CD4-positive, alpha-beta T cell treated with Interleukin-4 for 1 hour (primary cell): ENCODE results near the gene AARSD1.
A peak's percentile ranks its signal among the peaks of the same experiment; 100 is the strongest.
"Not testable (repeated sequence)": the region's sequence is repeated elsewhere in the genome, so short reads cannot be mapped to it uniquely, and the experiment has no call there.

Experiments
- DNase-seq, 2 donors: peaks; one replicate each; pipeline ENCODE4 v3.0.0-alpha.2; 2020 to 2022

AARSD1 gene

DNA sequence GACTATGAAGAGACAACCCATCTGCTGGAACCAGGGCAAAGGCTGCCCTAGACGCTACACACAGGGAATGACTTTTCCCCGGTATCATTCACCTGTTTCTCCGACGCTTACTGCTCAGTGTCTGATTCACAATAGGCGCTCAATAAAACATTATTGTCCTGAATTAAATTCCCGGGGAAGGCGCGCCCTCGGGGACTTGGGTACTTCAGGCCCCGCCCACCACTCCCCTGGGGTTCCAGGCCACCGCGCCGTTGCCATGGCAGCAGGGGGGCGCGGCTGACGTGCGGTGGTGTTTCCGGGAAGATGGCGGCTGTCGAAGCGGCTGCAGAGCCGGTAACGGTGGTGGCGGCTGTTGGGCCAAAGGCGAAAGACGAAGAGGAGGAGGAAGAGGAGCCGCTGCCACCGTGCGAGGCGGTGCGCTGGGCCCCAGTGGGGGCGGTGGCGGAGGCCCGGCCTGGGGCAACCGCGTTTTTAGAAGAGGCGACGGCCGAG, 16.1 kb upstream of the AARSD1 start, which contains the start of gene RUNDC1:
Gene RUNDC1, plus strand, starts transcription at position 292 of the 492 bp plus-strand sequence. Its CDS starts 12 bp downstream, at position 304.
- DNase-seq, result peak; percentile 90 to 91

DNA sequence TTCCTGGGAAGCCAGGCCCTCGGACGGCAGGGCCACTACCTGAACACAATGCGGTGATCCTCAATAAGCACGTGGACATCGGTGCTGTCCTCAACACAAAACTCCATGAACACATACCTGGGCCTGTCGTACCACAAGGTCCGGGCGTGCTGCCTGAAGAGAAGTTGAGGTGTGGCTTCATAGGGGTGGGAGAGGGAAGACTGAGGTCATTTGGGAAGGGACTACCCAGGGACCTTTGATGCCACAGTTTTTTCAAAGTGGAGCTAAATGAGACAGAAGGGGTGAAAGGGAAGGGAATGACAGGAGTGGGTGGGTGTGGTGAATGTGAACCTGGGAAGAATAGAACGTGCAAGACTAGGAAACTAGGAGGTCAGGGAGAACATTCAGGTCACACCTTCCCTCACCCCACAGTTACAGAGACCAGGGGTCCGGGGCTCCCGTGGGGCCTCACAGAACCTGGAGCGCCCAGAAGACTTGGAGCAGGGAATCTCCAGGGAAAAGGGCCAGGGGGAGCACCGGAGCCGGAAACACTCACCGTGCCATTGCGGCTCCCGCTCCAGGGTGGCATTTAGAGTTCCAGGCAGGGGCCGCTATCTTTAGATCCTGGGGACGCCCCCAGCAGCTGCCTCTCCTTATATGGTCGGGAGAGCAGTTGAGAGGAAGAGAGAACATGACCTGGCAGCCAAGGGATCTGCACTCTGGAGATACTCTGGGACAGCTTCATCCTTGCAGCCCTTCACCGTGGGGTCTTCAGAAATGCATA, 15.4 kb upstream of the AARSD1 start, which contains the start of gene PTGES3L:
Gene PTGES3L, minus strand, starts transcription at position 570 of the 763 bp plus-strand sequence. Its CDS starts 27 bp downstream, at position 543.
- peak in 1 of 2 donors; percentile 11 for DNase-seq

DNA sequence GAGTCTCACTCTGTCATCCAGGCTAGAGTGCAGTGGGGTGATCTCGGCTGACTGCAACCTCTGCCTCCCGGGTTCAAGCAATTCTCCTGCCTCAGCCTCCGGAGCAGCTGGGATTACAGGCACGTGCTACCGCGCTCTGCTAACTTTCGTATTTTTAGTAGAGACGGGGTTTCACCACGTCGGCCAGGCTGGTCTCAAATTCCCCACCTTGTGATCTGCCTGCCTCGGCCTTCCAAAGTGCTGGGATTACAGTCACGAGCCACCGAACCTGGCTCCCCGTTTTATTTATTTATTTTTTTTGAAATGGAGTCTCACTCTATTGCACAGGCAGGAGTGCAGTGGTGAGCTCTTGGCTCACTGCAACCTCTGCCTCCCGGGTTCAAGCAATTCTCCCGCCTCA, 11.4 kb upstream of the AARSD1 start:
- not testable (repeated sequence) for DNase-seq

DNA sequence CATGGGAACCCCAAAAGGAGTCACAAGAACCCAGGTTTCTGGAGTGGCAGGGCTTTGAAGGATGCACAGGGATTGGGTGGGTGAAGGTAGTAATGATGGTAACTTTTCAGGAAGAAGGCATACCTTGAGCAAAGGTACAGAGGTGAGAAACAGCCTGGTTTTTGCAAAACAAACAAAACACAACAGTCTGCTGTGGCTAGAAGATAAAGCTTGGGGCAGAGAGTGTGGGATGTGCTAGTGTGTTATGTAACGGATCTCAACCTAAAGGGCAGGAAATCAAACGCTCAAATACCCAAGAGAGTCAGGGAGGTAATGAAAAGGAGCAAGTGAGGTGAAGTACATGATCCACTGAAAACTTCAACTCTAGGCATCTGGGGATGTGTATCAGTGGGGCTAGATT, 11.0 kb upstream of the AARSD1 start:
- DNase-seq, result no peak

DNA sequence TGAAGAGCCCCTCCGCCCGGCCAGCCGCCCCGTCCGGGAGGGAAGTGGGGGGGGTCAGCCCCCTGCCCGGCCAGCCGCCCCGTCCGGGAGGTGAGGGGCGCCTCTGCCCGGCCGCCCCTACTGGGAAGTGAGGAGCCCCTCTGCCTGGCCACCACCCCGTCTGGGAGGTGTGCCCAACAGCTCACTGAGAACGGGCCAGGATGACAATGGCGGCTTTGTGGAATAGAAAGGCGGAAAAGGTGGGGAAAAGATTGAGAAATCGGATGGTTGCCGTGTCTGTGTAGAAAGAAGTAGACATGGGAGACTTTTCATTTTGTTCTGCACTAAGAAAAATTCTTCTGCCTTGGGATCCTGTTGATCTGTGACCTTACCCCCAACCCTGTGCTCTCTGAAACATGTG, 9.1 kb upstream of the AARSD1 start:
- DNase-seq, result not testable (repeated sequence)

DNA sequence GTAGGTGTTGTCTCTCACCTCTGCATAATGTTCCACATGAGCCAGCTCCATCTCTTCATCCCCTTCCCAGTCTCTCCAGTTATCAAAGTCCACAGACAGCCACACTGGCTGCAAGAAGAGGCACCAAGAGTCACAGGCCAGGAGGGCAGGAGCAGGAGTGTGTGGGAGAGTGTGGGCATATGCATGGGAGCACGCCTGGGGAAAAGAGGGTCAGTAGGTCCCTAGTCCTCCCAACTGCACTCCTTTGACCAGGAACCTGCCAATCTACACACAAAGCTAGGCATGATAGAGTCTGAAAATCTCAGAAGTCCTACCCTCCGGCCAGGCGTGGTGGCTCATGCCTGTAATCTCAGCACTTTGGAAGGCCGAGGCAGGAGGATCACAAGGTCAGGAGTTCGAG, 7.3 kb upstream of the AARSD1 start:
- no peak for DNase-seq

DNA sequence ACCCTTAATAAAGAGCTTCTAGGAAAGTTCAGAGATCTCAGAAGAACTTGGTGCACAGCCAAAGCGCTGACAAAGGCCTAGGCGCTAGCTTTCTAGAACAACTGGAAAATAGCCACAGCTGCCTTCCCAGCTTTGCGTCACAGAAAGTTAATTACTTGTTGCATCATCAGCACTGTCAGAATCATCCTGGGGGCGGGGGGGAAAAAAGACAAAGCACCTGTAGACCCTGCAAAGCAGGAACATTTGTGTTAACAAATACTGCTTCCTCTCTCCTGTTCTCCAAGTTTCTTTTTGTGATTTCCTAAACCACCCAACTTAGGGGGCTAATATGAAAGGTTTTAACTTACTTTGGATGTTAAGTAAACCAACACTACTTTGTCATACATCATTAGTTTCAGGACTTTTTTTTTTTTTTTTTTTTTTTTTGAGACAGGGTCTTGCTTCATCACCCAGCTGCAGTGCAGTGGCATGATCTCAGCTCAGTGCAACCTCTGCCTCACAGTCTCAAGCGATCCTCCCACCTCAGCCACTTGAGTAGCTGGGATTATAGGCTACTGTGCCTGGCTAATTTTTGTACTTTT, 4.8 kb upstream of the AARSD1 start:
- no peak for DNase-seq

DNA sequence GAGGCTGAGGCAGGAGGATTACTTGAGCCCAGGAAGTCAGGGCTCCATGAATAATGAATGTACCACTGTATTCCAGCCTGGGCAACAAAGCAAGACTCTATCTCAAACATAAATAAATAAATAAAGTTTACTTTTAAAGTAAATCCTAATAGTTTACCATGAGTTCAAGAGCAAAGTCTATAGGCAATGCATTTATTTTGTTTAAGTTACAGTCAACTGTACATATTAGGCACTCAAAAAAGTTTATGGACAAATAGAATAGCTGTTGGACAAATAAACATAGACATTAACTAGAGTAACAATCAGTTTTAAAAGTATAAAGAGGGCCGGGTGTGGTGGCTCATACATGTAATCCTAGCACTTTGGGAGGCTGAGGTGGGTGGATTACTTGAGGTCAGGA, 3.7 kb upstream of the AARSD1 start:
- DNase-seq, result no peak

DNA sequence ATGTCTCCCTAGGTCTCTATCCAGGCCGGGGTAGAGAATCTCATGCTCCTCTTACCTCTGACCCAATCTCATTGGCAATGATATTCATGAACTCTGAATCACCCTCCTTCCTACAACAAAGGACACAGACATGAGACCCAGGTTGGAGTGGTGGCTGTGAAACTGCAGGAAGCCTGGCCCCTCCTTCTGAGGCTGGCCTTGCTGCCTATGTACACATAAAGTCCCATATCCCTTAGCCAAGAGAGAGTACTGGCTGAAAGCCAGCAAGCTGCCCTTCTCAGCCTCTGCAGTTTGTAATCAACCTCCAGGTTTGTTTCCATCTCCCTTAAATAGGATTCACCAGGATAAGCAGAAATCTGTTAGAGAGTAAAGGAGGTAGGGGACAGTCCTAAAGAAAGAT, 10.6 kb downstream of the AARSD1 start:
- DNase-seq, result no peak

DNA sequence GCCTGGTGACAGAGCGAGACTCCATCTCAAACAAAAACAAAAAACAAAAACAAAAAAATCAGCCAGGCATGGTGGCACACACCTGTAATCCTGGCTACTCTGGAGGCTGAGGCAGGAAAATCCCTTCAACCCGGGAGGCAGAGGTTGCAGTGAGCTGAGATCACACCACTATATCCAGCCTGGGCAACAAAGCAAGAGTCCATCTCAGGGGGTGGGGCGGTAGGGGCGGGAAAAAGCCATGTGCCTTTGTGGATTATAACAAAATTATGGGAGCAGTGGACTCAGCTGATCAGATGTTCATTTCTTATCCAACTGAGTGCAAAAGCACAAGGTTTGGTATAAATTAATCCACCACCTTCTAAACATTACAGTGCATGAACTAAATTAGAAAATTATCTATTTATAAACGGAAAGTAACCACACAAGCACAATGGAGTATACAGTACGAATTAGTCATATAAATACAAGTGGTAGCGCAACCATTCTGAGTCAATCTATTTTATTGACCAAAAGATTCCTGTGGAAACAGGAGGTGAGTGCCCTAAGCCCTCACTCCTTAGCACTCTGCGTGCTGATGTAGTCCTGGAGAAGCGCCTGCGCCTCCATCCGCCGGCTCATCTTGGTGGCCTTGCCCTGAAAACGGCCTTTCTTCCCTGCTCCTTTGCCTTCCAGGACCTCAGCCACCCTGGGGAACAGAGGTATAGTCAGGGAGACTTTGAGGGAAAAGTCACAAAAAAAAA, 14.0 kb downstream of the AARSD1 start:
- no peak for DNase-seq

DNA sequence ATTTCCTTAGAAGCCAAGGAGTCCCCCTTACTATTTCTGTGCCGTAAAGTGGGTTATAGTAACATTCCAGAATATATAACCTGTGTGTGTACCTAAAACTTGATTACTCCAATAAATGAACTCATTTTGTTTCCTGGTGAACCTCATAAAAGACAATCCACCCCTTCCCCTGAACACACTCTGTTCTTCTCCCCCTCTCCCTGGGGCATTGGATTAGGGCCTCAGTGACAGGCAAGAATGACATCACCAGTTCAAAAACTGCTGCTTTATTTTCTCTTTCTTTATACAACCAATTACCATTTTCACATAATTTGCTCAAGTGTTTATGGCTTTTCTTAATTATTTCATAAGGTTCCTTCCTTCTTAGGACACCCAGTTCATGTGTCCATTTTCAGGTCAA, 17.4 kb downstream of the AARSD1 start:
- DNase-seq, result no peak

DNA sequence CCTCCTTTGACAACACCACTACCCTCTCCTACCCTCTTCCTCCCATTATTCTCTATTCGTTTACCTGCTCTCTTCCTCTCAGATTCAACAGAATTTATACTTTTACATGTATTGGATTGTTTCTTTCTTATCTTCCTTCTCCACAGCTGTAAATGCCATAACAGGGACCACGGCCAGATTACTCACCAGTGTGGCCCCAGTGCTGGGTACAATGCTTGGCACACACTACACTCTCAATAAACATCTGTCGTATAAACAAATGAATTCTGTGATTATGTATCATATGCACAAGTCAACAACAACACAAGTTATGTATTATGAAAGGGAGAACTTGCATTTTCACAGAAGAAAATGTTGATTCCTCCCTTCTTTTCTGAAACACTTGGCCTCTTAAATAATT, 20.0 kb downstream of the AARSD1 start:
- DNase-seq, result no peak

DNA sequence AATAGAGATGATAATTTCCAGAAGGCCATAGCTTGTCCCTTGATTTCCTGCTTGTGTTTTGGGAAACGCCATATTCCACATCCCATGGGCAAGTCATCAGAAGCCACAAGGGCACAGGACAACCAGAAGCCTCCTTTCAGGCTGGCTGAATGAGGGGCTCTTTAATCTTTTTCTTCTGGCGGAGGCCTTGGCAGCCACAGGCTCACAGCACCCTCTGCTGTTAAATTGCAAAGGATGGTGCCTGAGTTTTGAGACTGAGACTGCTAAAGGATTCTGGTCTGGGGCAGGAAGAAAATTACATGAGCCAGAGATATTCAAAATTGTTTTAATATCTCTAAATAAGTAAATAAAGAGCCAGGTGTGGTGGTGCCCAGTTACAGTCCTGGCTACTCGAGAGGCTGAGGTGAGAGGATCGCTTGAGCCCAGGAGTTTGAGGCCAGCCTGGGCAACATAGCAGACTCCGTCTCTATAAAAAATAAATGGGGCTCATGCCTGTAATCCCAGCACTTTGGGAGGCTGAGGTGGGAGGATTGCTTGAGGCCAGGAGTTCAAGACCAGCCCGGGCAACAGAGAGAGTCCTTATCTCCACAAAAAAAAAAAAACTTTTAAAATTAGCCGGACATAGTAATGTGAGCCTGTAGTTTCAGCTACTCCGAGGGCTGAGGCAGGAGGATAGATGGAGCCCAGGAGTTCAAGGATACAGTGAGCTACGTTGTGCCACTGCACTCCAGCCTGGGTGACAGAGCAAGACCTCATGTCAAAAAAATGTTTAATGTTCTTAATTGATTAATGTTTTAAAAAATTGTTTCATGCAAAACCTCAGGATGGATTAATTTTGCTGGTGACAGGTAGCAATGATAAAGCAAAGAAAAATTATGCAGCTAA, 26.3 kb downstream of the AARSD1 start:
- DNase-seq, result peak; percentile 13 to 29

DNA sequence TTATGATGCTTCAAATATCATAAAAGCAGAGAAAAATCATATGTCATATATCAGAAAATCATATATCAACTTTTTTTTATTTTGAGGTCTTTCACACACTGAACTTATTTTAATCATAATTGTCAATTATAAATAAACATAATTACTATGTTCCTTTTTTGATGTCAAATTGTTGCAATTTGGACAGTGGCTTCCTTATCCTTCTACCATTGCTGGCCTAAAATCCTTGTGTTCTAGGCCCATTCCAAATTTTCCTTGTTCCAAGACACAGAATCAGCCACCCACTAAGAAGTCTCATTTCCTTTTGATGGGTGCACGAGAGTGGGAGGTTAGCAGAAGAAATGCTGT, 34.8 kb downstream of the AARSD1 start:
- DNase-seq, result no peak

DNA sequence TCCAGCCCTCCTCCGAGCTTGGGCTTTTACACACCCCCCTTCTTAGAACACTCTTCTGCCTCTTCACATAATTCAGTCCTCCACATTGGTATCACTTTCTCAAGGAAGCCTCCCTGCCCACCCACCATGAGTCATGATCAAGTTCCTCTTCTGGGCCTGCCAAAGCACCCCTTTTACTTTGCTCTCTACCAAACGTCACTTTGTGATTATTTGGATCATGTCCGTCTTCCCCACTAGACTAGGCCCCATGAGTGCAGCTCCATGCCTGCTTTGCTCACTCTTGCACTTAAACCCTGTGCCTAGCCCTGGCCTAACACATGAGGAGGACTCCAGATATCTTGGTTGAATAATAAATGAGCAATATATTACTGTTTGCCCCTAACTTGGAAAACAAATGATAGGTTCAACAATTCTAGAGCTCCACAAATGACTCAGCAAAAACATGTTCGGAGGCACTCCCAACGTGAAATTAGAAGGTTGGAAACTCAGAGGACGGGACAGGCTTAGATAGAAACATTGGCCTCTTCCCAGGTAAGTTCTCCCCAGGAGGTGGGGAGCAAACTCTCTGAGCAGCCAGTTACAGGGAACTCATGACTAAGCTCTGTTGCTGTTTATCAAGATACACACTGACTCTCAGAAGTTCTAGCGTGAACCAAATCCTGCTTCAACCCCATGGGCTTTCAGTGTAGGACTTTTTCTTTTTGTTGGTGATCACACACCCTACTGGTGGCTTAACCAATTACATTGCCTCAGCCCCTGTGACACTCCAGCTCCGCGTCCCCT, 35.3 kb downstream of the AARSD1 start:
- peak; percentile 11 to 70 for DNase-seq

DNA sequence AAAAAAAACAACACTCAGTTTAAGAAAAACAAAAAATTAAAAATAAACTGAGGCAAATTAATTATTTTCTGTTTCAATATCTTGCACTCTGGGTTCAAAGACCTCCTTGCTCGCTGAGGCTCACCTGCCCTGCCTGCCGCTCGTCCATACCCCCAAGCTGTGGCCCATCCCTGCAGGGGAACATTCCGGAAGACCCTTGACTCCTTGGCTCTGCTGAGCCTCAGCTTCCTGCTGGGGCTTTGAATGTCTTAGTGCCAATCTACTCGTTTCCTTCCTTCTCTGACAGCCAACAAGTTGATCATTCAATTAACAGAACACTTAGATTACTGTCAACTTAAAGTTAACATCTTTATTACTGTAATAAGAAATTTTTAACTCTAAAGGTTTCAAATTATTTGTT, 39.4 kb downstream of the AARSD1 start:
- DNase-seq, result no peak

DNA sequence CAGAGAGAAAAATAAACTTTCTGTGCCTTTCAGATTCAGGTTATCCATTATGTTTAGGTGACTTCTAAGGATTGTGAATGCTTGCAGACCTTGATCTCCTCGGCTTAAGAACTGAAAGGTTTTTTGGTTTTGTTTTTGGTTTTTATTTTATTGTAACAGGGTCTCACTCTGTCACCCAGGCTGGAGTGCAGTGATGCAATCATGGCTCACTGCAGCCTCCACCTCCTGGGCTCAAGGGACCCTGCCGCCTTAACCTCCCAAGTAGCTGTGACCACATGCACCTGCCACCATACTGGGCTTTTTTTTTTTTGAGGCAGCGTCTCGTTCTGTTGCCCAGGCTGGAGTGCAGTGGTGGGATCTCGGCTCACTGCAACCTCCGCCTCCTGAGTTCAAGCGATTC, 40.8 kb downstream of the AARSD1 start:
- DNase-seq, result not testable (repeated sequence)

DNA sequence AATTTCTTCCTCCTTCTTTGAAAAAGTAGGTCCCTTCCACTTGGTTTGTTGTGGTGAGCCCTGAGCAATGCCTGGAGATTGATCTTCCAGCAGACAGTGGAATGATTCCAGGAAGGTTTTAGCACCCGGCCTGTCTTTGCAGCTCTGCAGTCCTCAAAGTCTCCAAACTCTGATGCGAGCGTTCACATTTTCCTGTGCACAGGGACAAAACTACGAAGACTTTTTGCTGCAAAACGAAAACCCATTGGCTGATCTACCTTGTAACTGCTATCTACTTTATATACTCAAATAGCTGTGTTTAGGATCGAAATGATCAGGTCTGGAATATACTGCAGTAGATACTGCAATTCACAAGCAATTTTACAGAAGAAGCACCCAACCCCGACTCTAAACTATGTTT, 42.0 kb downstream of the AARSD1 start:
- no peak for DNase-seq

DNA sequence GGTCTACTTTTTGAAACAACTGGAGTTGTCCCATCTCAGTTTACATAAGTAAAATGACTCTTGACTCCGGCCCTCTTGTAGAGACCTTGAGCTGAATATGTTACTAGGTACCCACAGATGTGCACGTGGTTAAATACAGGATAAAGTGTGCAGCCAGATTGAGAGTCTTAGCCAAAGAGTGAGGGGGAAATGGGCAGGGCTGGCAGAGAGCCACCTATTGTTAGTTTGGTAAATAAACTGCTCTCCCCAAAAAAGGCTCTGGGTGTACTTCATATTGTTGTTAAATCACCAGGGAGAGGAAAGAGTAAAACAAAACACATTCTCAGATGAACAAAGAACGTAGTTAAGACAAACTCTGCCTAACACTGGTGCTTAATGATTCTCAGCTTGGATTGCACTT, 43.3 kb downstream of the AARSD1 start:
- DNase-seq, result no peak

DNA sequence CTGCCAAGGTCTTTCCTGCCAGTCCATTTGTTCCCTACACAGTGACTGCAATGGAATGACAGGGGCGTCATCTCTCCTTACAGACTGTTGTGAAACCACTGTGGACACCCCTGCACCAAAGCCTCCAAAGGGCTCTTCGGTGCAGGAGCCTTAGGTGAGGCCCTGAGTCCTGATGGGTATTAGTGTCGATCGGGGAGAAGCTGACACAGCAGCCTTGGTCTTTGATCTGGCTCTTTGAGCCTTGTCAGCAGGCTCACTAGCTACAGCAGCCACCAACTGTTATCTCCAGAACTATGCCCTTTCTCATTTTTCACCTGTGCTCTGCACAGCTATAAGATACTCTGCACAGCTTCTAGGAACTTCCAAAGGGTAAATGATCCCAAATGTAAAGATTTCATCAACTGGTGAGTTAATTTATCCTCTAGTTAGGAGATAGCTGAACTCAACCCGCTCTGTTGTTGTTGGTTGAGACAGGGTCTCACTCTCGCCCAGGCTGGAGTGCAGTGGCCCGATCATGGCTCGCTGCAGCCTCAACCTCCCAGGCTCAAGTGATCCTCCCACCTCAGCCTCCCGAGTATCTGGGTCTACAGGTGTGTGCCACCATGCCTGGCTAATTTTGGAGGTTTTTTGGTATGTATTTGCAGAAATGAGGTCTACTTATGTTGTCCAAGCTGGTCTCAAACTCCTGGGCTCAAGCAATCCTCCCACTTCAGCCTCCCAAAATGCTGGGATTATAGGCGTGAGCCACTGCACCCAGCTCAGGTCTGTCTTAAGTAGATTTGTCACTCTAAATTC, 44.0 kb downstream of the AARSD1 start:
- no peak for DNase-seq

DNA sequence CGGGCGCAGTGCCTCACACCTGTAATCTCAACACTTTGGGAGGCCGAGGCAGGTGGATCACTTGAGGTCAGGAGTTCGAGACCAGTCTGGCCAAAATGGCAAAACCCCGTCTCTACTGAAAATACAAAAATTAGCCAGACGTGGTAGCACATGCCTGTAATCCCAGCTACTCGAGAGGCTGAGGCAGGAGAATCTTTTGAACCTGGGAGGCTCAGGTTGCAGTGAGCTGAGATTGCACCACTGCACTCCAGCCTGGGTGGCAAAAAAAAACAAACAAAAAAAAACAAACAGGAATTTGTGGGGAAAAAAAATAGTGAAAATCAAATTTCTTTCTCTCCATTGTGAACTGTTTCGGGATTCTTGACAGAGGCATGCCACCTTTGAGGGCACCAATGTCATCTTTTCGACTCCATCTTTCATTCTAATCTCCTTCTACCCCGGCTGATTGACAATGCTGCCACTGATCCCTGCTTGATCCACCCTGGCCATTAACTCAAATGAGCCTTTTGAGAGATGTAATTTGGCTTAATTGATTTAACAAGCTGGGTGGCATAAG, 44.7 kb downstream of the AARSD1 start:
- not testable (repeated sequence) for DNase-seq
